AG09309 (cell line): ENCODE results near the gene ZNF627.

Experiments
- DNase-seq: peaks from one replicate; pipeline ENCODE4 v3.0.0-alpha.2; 2010; ENCODE audit warnings: low read depth
- H3K4me3 ChIP-seq: 2 replicates; pipeline ENCODE4 v1.5.1; 2011; ENCODE audit warnings: mild to moderate bottlenecking, low read depth, low read length, moderate library complexity; ENCODE audit not compliant: control insufficient read depth
- TF ChIP-seq, protein P1 (sequence below): IDR thresholded peaks from 2 replicates; pipeline ENCODE4 v1.5.1; 2011; ENCODE audit warnings: mild to moderate bottlenecking, low read depth, low read length, inconsistent platforms; ENCODE audit not compliant: insufficient read depth, control insufficient read depth; ENCODE audit errors: missing control alignments

ZNF627 gene

GRCh38 chr19:11577451-11578257 is 19.6 kb upstream of the ZNF627 start, which contains the start of gene ACP5:
ACP5 (minus strand) TSS chr19:11577645; CDS start chr19:11577317, 328 bp downstream.
- no peak for DNase-seq
- H3K4me3 ChIP-seq: no peak within 1 kb of the TSS
- TF ChIP-seq, protein P1, sequence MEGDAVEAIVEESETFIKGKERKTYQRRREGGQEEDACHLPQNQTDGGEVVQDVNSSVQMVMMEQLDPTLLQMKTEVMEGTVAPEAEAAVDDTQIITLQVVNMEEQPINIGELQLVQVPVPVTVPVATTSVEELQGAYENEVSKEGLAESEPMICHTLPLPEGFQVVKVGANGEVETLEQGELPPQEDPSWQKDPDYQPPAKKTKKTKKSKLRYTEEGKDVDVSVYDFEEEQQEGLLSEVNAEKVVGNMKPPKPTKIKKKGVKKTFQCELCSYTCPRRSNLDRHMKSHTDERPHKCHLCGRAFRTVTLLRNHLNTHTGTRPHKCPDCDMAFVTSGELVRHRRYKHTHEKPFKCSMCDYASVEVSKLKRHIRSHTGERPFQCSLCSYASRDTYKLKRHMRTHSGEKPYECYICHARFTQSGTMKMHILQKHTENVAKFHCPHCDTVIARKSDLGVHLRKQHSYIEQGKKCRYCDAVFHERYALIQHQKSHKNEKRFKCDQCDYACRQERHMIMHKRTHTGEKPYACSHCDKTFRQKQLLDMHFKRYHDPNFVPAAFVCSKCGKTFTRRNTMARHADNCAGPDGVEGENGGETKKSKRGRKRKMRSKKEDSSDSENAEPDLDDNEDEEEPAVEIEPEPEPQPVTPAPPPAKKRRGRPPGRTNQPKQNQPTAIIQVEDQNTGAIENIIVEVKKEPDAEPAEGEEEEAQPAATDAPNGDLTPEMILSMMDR: no peak

DNA sequence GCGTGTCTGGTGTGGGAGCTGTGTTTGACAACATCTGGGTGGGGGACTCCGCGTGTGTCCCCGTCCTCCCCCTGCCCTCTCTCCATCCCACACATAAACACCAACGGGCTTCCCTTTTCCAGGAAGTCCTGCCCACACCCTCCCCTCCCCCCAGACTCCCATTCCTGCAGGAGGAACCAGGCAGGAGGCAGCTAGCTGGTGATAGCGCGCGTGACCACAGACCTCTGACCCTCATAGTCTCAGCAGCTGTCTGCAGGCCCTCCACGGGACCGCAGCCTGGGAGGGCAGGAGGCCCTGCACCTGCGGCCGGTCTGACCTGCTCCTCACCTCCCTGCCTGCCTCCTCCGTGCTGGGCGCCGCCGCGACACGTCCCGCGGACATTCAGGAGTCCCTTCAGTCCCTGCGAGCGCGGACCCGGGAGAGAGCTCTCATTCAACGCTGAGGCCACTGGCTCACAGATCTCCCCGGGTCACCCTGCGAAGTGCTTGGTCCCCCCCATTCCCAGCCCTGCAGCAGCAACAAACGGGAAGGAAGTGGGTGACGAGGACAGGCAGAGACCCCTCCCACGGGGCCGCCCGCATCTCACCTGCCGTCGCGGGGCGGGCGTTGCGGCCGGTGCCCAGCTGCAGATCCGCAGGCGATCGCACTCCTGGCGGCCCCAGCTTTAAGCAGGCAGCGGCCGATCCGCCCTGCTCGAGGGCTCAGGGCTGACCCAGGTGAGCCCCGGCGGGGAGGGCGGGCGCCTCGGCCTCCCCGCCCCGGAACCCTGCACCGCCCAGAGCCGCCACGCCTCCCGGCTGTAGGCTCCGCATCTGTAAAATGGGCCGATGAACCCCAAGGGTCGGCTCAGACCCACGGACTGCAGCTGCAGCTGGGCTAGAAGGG is 18.8 kb upstream of the ZNF627 start:
- H3K4me3 ChIP-seq: no peak overlapping the region
- TF ChIP-seq, protein P1: no peak
- DNase-seq: no peak

DNA sequence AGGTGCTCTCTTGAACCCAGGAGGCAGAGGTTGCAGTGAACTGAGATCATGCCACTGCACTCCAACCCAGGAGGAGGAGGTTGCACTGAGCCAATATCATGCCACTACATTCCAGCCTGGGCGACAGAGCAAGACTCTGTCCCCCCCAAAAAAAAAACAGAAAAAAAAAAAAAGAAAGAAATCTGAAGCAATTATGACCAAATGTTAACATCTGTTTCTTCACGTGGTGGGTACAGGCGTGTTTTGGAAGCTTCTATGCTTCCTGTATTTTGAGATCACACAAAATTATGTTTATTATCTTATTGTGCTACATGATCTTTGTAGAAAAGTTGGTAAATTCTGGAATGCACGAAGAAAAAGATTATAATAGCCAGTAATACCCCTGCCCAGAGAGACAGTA is 17.2 kb upstream of the ZNF627 start:
- no peak for DNase-seq
- H3K4me3 ChIP-seq: no peak overlapping the region

DNA sequence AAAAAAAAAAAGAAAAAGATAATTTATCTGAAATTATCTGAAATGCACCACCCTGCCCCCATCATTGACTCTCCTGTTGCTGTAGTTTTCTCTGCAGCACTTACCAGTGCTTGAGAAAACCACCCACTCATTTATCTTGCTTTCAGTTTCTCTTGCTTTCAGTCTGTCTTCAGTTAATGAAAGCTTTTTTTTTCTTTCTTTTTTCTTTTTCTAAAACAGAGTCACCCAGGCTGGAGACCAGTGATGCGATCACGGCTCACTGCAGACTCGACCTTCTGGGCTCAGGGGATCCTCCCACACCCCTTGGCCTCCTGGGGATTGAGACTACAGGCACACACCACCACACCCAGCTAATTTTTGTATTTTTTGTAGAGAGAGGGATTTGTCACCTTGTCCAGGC is 15.5 kb upstream of the ZNF627 start:
- H3K4me3 ChIP-seq: no peak overlapping the region
- DNase-seq: no peak
- TF ChIP-seq, protein P1: no peak

More for the DNA sequence above, 17.2 kb upstream of the ZNF627 start:
- TF ChIP-seq, protein P1: no peak

GRCh38 chr19:11586331-11586730 is 11.0 kb upstream of the ZNF627 start:
- no peak overlapping the region for H3K4me3 ChIP-seq
- no peak for DNase-seq
- TF ChIP-seq, protein P1: no peak

- H3K4me3 ChIP-seq: no peak overlapping the region
- DNase-seq: no peak
- TF ChIP-seq, protein P1: peak; percentile 91
These were observed 9.8 kb upstream of the ZNF627 start for GRCh38 chr19:11587302-11587974.
